Measurements from ENCODE around the gene IGFBP7.

The IGFBP7 gene

DNA sequence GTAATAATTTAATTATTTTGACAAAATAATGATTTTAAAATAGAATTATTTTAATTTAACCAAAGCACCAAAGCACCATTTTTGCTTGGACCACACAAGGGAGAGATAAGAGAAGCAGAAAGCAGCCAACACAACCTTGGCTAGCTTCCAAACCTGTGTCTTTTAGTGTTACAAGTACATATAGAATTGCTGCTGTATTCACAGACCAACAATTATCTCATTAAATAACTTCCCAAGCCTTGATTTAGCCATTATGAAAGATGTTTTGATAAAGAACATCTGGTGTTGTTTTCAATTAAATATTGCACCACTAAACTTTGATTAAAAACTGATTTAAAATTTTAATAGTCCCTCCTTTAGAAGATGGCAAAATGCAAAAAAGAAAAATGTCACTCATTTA is 14.0 kb upstream of the IGFBP7 start:
- DNase-seq (ENCODE audit: low read depth, low spot score), result no peak
- H3K4me3 ChIP-seq (ENCODE audit: low read depth, low read length), result no peak overlapping the region
- TF ChIP-seq, protein P1, sequence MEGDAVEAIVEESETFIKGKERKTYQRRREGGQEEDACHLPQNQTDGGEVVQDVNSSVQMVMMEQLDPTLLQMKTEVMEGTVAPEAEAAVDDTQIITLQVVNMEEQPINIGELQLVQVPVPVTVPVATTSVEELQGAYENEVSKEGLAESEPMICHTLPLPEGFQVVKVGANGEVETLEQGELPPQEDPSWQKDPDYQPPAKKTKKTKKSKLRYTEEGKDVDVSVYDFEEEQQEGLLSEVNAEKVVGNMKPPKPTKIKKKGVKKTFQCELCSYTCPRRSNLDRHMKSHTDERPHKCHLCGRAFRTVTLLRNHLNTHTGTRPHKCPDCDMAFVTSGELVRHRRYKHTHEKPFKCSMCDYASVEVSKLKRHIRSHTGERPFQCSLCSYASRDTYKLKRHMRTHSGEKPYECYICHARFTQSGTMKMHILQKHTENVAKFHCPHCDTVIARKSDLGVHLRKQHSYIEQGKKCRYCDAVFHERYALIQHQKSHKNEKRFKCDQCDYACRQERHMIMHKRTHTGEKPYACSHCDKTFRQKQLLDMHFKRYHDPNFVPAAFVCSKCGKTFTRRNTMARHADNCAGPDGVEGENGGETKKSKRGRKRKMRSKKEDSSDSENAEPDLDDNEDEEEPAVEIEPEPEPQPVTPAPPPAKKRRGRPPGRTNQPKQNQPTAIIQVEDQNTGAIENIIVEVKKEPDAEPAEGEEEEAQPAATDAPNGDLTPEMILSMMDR (IDR thresholded peaks at IDR 0.05; ENCODE audit: low read depth, low read length), result no peak
- in situ Hi-C loops (cut with HindIII; ENCODE audit: low sequenced_read_pairs), result no loop called here

- TF ChIP-seq, protein P1 (IDR thresholded peaks at IDR 0.05; ENCODE audit: low read depth, low read length), result no peak
- in situ Hi-C loops (cut with HindIII; ENCODE audit: low sequenced_read_pairs), result no loop called here
- H3K4me3 ChIP-seq (ENCODE audit: low read depth, low read length), result no peak overlapping the region
- DNase-seq (ENCODE audit: low read depth, low spot score), result no peak
Measured at GRCh38 chr4:57122959-57123358, 12.8 kb upstream of the IGFBP7 start.

DNA sequence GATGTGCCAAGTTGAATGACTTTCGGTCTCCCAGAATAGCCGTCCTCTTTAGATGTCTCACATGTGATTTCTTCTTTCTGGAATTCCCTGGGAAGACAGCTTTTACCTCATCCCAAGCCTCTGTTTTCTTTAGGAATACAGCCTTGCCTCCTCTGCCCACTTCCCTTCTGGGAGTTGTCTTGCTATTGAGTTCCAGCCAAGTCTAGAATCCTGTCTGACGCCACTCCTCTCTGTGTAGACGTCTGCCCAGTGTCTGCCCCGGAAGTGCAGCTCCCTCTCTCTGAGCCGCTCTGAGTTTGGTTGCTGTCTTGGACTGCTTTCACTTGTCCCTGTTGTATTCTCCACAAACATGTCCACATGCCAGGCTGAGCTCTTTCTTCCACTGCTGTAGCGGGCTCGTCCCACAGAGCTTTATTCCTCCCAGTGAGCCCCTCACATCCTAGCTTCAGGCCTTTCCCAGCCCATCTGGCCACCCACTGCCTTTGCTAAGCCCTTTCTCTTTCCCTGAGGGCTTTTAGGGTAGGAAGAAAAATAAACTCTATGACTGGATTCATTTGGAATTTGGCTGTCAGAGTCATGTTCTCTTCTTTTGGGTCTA is 9.0 kb upstream of the IGFBP7 start:
- peak; percentile 93 for DNase-seq (ENCODE audit: low read depth, low spot score)
- TF ChIP-seq, protein P1 (IDR thresholded peaks at IDR 0.05; ENCODE audit: low read depth, low read length), result no peak
- in situ Hi-C loops (cut with HindIII; ENCODE audit: low sequenced_read_pairs), result no loop called here
- no peak overlapping the region for H3K4me3 ChIP-seq (ENCODE audit: low read depth, low read length)

DNA sequence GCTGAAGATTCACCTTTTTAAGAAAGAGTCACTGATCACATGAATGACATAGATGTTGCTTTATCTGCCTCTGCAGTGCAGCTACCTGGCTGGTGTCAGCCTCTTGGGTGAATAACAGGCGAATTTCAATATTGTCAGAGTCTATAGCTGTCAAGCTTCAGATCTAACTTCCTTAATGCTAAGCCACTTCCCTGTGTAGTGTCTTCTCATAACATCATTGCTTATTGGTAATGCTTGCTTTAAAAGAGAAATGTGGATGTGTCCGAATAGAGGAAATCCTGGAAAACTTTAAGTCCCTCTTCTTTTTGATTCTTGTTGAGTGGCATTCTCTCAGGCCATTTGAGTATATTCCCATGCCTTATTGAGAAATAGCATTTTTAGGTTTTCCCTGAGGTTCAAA is 7.3 kb upstream of the IGFBP7 start:
- H3K4me3 ChIP-seq (ENCODE audit: low read depth, low read length), result no peak overlapping the region
- DNase-seq (ENCODE audit: low read depth, low spot score), result no peak
- TF ChIP-seq, protein P1 (IDR thresholded peaks at IDR 0.05; ENCODE audit: low read depth, low read length), result no peak
- in situ Hi-C loops (cut with HindIII; ENCODE audit: low sequenced_read_pairs), result no loop called here

- in situ Hi-C loops (cut with HindIII; ENCODE audit: low sequenced_read_pairs), result no loop called here
- TF ChIP-seq, protein P1 (IDR thresholded peaks at IDR 0.05; ENCODE audit: low read depth, low read length), result no peak
- DNase-seq (ENCODE audit: low read depth, low spot score), result no peak
- no peak overlapping the region for H3K4me3 ChIP-seq (ENCODE audit: low read depth, low read length)
Measured at GRCh38 chr4:57116245-57116644, 6.1 kb upstream of the IGFBP7 start.

GRCh38 chr4:57114973-57115372 is 4.8 kb upstream of the IGFBP7 start:
- TF ChIP-seq, protein P1 (IDR thresholded peaks at IDR 0.05; ENCODE audit: low read depth, low read length), result no peak
- DNase-seq (ENCODE audit: low read depth, low spot score), result peak; percentile 62
- H3K4me3 ChIP-seq (ENCODE audit: low read depth, low read length), result no peak overlapping the region
- in situ Hi-C loops (cut with HindIII; ENCODE audit: low sequenced_read_pairs), result no loop called here

Data from astrocyte of the spinal cord (primary cell).